SK-N-SH treated with all-trans-retinoic acid at 6 μM for 48 hours (cell line): ENCODE measurements around the gene PPP1R14B.

Experiments
- ATAC-seq: fragments of 200-7000 bp; cut with Tn5 transposase; 3 replicates; pipeline ENCODE4 v1.9.1; 2020; ENCODE audit warnings: mild to moderate bottlenecking, moderate library complexity
- ARNTL ChIP-seq: fragments of 450-650 bp; formaldehyde crosslinking; IDR thresholded peaks from 2 replicates; pipeline ENCODE4 v1.5.0; 2020; ENCODE audit warnings: low read depth, mild to moderate bottlenecking, moderate library complexity, borderline replicate concordance
- BACH2 ChIP-seq: fragments of 250-450 bp; sonication (Bioruptor Pico); IDR thresholded peaks from 2 replicates; pipeline ENCODE4 v1.9.0; 2021; ENCODE audit warnings: mild to moderate bottlenecking, borderline replicate concordance
- CSDC2 ChIP-seq: fragments of 250-450 bp; sonication (Bioruptor Pico); IDR thresholded peaks from 2 replicates; pipeline ENCODE4 v1.5.0; 2020; ENCODE audit warnings: mild to moderate bottlenecking, moderate library complexity
- ESRRG ChIP-seq: fragments of 250-450 bp; sonication (Bioruptor Pico); IDR thresholded peaks from 2 replicates; pipeline ENCODE4 v1.6.1; 2021; ENCODE audit warnings: mild to moderate bottlenecking
- GLIS3 ChIP-seq: fragments of 250-450 bp; sonication (Bioruptor Pico); IDR thresholded peaks from 2 replicates; pipeline ENCODE4 v1.5.0; 2020; ENCODE audit warnings: mild to moderate bottlenecking, moderate library complexity
- ISL1 ChIP-seq: fragments of 250-450 bp; sonication (Bioruptor Pico); IDR thresholded peaks from 2 replicates; pipeline ENCODE4 v2.1.2; 2022; ENCODE audit warnings: mild to moderate bottlenecking, moderate library complexity
- OSR1 ChIP-seq: fragments of 250-450 bp; sonication (Bioruptor Pico); IDR thresholded peaks from 2 replicates; pipeline ENCODE4 v1.8.0; 2022; ENCODE audit warnings: moderate library complexity, mild to moderate bottlenecking, inconsistent platforms
- PPARA ChIP-seq: fragments of 250-450 bp; sonication (Bioruptor Pico); IDR thresholded peaks from 2 replicates; pipeline ENCODE4 v1.5.0; 2020; ENCODE audit warnings: mild to moderate bottlenecking, borderline replicate concordance
- RARB ChIP-seq: fragments of 250-450 bp; sonication (Bioruptor Pico); IDR thresholded peaks from 2 replicates; pipeline ENCODE4 v1.8.0; 2021; ENCODE audit warnings: mild to moderate bottlenecking, moderate library complexity
- SNAI2 ChIP-seq: fragments of 250-450 bp; sonication (Bioruptor Pico); IDR thresholded peaks from 2 replicates; pipeline ENCODE4 v1.5.0; 2020; ENCODE audit warnings: mild to moderate bottlenecking, moderate library complexity
- TCF4 ChIP-seq: fragments of 250-450 bp; sonication (Bioruptor Pico); IDR thresholded peaks from 2 replicates; pipeline ENCODE4 v1.8.0; 2021; ENCODE audit warnings: mild to moderate bottlenecking, moderate library complexity, borderline replicate concordance
- TOX ChIP-seq: fragments of 250-450 bp; sonication (Bioruptor Pico); IDR thresholded peaks from 2 replicates; pipeline ENCODE4 v1.8.0; 2021; ENCODE audit warnings: mild to moderate bottlenecking, moderate library complexity, borderline replicate concordance
- ZC3H10 ChIP-seq: fragments of 250-450 bp; sonication (Bioruptor Pico); IDR thresholded peaks from 2 replicates; pipeline ENCODE4 v1.5.1; 2021; ENCODE audit warnings: mild to moderate bottlenecking, moderate library complexity
- ZFP3 ChIP-seq: fragments of 250-450 bp; sonication (Bioruptor Pico); IDR thresholded peaks from 2 replicates; pipeline ENCODE4 v1.5.0; 2020; ENCODE audit warnings: mild to moderate bottlenecking, moderate library complexity
- ZFP30 ChIP-seq: fragments of 450-650 bp; formaldehyde crosslinking; IDR thresholded peaks from 2 replicates; pipeline ENCODE4 v1.5.0; 2022; ENCODE audit warnings: mild to moderate bottlenecking, moderate library complexity
- ZNF565 ChIP-seq: fragments of 450-650 bp; formaldehyde crosslinking; conservative IDR thresholded peaks from 2 replicates; pipeline ENCODE4 v1.5.0; 2020; ENCODE audit warnings: low read depth, mild to moderate bottlenecking, moderate library complexity
- ZNF70 ChIP-seq: fragments of 450-650 bp; formaldehyde crosslinking; IDR thresholded peaks from 2 replicates; pipeline ENCODE4 v1.5.0; 2020; ENCODE audit warnings: mild to moderate bottlenecking, moderate library complexity
- ZNF8 ChIP-seq: fragments of 450-650 bp; formaldehyde crosslinking; IDR thresholded peaks from 2 replicates; pipeline ENCODE4 v1.5.0; 2020; ENCODE audit warnings: mild to moderate bottlenecking, moderate library complexity
- TF ChIP-seq, protein P1 (sequence below): fragments of 250-450 bp; sonication (Bioruptor Pico); IDR thresholded peaks from 2 replicates; pipeline ENCODE4 v1.8.0; 2020; ENCODE audit warnings: mild to moderate bottlenecking, moderate library complexity, borderline replicate concordance
- TF ChIP-seq, protein P2 (sequence below): fragments of 250-450 bp; sonication (Bioruptor Pico); IDR thresholded peaks from 2 replicates; pipeline ENCODE4 v1.5.1; 2020; ENCODE audit warnings: low read depth, mild to moderate bottlenecking, moderate library complexity
- TF ChIP-seq, protein P3 (sequence below): fragments of 250-450 bp; sonication (Bioruptor Pico); IDR thresholded peaks from 2 replicates; pipeline ENCODE4 v1.5.0; 2020; ENCODE audit warnings: mild to moderate bottlenecking, moderate library complexity
- TF ChIP-seq, protein P4 (sequence below): fragments of 250-450 bp; sonication (Bioruptor Pico); IDR thresholded peaks from 2 replicates; pipeline ENCODE4 v1.8.0; 2021; ENCODE audit warnings: low read depth, mild to moderate bottlenecking, moderate library complexity, borderline replicate concordance
- TF ChIP-seq, protein P5 (sequence below): fragments of 250-450 bp; sonication (Bioruptor Pico); IDR thresholded peaks from 2 replicates; pipeline ENCODE4 v1.5.1; 2021; ENCODE audit warnings: mild to moderate bottlenecking, moderate library complexity

Gene PPP1R14B

DNA sequence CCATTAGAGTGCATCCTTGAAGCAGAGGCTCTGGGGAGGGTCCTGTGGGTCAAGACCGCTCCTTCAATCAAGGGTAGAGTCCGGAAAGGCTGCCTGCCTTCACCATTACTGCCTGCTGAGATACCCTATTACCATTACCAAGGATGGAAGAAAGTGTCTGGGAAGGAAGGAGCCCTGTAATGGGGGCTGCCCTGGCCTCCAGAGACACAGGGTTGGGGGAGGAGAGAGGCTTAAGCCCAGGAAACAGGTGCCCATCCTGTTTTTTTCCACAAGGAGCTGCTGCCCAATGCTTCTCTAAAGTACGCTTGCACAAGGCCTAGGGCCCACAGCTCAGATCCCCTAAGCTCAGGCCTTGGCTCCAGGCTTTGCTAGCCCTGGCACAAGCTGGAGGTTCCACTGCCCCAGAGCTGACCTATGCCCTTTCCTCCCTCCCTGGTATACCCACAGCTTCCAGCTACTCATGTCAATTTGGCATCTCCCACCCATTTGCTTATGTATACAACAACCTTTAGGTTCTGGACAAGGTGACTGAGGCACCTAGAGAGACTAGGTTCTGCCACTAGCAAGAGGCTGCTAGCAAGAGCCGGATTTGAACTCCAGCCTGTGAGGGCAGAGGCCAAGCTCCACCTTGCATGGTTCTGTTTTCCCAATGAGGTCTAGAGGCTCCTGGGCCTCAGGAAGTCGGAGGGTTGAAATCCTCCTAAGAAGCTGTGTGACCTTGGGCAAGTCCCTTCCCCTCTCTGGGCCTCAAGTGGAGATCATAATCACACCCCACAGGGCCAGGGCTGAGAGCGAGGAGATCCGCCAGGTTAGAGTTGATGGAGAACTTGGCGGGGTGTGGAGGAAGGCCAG is 3.0 kb upstream of the PPP1R14B start:
- TF ChIP-seq, protein P1, sequence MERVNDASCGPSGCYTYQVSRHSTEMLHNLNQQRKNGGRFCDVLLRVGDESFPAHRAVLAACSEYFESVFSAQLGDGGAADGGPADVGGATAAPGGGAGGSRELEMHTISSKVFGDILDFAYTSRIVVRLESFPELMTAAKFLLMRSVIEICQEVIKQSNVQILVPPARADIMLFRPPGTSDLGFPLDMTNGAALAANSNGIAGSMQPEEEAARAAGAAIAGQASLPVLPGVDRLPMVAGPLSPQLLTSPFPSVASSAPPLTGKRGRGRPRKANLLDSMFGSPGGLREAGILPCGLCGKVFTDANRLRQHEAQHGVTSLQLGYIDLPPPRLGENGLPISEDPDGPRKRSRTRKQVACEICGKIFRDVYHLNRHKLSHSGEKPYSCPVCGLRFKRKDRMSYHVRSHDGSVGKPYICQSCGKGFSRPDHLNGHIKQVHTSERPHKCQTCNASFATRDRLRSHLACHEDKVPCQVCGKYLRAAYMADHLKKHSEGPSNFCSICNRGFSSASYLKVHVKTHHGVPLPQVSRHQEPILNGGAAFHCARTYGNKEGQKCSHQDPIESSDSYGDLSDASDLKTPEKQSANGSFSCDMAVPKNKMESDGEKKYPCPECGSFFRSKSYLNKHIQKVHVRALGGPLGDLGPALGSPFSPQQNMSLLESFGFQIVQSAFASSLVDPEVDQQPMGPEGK (CRISPR knock-in tag): no peak
- no peak for TF ChIP-seq ARNTL (CRISPR knock-in tag)
- TF ChIP-seq BACH2 (CRISPR knock-in tag): no peak
- TF ChIP-seq TOX (CRISPR knock-in tag): no peak
- TF ChIP-seq ESRRG (CRISPR knock-in tag): no peak
- TF ChIP-seq, protein P2, sequence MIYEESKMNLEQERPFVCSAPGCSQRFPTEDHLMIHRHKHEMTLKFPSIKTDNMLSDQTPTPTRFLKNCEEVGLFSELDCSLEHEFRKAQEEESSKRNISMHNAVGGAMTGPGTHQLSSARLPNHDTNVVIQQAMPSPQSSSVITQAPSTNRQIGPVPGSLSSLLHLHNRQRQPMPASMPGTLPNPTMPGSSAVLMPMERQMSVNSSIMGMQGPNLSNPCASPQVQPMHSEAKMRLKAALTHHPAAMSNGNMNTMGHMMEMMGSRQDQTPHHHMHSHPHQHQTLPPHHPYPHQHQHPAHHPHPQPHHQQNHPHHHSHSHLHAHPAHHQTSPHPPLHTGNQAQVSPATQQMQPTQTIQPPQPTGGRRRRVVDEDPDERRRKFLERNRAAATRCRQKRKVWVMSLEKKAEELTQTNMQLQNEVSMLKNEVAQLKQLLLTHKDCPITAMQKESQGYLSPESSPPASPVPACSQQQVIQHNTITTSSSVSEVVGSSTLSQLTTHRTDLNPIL (CRISPR knock-in tag): no peak
- no peak for TF ChIP-seq GLIS3 (CRISPR knock-in tag)
- TF ChIP-seq OSR1 (CRISPR knock-in tag): no peak
- no peak for TF ChIP-seq CSDC2
- no peak for TF ChIP-seq ZC3H10 (CRISPR knock-in tag)
- TF ChIP-seq, protein P3, sequence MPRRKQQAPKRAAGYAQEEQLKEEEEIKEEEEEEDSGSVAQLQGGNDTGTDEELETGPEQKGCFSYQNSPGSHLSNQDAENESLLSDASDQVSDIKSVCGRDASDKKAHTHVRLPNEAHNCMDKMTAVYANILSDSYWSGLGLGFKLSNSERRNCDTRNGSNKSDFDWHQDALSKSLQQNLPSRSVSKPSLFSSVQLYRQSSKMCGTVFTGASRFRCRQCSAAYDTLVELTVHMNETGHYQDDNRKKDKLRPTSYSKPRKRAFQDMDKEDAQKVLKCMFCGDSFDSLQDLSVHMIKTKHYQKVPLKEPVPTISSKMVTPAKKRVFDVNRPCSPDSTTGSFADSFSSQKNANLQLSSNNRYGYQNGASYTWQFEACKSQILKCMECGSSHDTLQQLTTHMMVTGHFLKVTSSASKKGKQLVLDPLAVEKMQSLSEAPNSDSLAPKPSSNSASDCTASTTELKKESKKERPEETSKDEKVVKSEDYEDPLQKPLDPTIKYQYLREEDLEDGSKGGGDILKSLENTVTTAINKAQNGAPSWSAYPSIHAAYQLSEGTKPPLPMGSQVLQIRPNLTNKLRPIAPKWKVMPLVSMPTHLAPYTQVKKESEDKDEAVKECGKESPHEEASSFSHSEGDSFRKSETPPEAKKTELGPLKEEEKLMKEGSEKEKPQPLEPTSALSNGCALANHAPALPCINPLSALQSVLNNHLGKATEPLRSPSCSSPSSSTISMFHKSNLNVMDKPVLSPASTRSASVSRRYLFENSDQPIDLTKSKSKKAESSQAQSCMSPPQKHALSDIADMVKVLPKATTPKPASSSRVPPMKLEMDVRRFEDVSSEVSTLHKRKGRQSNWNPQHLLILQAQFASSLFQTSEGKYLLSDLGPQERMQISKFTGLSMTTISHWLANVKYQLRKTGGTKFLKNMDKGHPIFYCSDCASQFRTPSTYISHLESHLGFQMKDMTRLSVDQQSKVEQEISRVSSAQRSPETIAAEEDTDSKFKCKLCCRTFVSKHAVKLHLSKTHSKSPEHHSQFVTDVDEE (CRISPR knock-in tag): no peak
- TF ChIP-seq TCF4 (CRISPR knock-in tag): no peak
- no peak for TF ChIP-seq ISL1 (CRISPR knock-in tag)
- TF ChIP-seq, all 23 proteins: peak for 0
- no peak for ATAC-seq

DNA sequence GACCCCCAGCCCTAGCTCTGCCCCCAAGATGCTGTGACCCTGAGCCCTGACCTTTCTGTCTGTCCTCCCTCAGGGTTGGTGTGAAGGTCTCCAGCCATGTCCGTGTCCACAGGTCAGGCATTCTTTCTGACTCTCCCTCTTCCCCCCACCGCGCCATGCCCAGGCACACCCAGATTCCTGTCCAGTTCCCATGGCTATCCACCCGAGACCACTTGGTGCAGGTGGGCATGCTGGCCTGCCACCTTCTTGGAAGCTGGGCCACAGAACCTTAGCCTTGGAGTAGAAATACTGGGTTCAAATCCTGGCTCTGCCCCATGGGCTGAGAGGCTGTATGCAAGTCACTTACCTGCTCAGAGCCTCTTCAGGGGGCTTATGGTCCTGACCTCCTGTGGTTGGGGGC is 2.3 kb upstream of the PPP1R14B start:
- no peak for TF ChIP-seq ESRRG (CRISPR knock-in tag)
- no peak for TF ChIP-seq CSDC2
- no peak for TF ChIP-seq ZC3H10 (CRISPR knock-in tag)
- no peak for TF ChIP-seq ZFP3 (CRISPR knock-in tag)
- TF ChIP-seq, protein P1 (CRISPR knock-in tag): no peak
- no peak for TF ChIP-seq ISL1 (CRISPR knock-in tag)
- TF ChIP-seq, protein P2 (CRISPR knock-in tag): no peak
- TF ChIP-seq ZNF565 (CRISPR knock-in tag): no peak
- no peak for TF ChIP-seq BACH2 (CRISPR knock-in tag)
- no peak for ATAC-seq

DNA sequence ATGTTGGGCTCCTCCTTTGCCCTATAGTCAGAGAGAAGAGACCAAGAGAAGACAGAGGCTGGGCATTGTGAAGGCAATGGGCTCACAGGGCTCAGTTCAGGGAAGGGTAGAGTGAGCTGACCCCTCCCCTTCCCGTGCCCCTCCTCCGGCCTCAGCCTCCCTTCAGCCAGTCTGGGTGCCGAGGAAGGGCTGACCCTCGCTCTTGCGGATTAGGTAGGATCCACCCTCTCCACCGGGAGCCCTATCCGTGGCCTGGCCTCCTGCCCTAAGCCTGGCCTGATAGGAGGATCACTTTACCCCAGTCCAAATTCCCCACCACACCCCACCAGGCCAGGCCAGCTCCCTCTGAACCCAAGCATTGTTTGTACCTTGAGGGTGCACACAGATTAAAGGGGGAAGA is 1.8 kb upstream of the PPP1R14B start:
- ATAC-seq: no peak
- TF ChIP-seq RARB (CRISPR knock-in tag): no peak
- TF ChIP-seq TCF4 (CRISPR knock-in tag): no peak
- TF ChIP-seq, protein P4, sequence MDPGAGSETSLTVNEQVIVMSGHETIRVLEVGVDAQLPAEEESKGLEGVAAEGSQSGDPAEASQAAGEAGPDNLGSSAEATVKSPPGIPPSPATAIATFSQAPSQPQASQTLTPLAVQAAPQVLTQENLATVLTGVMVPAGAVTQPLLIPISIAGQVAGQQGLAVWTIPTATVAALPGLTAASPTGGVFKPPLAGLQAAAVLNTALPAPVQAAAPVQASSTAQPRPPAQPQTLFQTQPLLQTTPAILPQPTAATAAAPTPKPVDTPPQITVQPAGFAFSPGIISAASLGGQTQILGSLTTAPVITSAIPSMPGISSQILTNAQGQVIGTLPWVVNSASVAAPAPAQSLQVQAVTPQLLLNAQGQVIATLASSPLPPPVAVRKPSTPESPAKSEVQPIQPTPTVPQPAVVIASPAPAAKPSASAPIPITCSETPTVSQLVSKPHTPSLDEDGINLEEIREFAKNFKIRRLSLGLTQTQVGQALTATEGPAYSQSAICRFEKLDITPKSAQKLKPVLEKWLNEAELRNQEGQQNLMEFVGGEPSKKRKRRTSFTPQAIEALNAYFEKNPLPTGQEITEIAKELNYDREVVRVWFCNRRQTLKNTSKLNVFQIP: no peak
- TF ChIP-seq ZNF565 (CRISPR knock-in tag): no peak
- TF ChIP-seq ZNF8 (CRISPR knock-in tag): no peak
- no peak for TF ChIP-seq GLIS3 (CRISPR knock-in tag)
- TF ChIP-seq TOX (CRISPR knock-in tag): no peak
- TF ChIP-seq ZNF70 (CRISPR knock-in tag): no peak
- no peak for TF ChIP-seq PPARA
- no peak for TF ChIP-seq ARNTL (CRISPR knock-in tag)
- no peak for TF ChIP-seq SNAI2 (CRISPR knock-in tag)
- TF ChIP-seq ZFP3 (CRISPR knock-in tag): no peak
- TF ChIP-seq ZFP30 (CRISPR knock-in tag): no peak
- TF ChIP-seq, protein P5, sequence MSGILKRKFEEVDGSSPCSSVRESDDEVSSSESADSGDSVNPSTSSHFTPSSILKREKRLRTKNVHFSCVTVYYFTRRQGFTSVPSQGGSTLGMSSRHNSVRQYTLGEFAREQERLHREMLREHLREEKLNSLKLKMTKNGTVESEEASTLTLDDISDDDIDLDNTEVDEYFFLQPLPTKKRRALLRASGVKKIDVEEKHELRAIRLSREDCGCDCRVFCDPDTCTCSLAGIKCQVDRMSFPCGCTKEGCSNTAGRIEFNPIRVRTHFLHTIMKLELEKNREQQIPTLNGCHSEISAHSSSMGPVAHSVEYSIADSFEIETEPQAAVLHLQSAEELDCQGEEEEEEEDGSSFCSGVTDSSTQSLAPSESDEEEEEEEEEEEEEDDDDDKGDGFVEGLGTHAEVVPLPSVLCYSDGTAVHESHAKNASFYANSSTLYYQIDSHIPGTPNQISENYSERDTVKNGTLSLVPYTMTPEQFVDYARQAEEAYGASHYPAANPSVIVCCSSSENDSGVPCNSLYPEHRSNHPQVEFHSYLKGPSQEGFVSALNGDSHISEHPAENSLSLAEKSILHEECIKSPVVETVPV (CRISPR knock-in tag): no peak
